ENCODE data around the gene TJP2. TPM values are rescaled to one million over a fixed set of nuclear protein-coding genes. Genes with fewer than 3 reads are reported as not detected.
A peak's percentile ranks its signal among the peaks of the same experiment; 100 is the strongest.

The TJP2 gene
- total RNA-seq, 1 donor from 2014 or later: 35.5 TPM

DNA sequence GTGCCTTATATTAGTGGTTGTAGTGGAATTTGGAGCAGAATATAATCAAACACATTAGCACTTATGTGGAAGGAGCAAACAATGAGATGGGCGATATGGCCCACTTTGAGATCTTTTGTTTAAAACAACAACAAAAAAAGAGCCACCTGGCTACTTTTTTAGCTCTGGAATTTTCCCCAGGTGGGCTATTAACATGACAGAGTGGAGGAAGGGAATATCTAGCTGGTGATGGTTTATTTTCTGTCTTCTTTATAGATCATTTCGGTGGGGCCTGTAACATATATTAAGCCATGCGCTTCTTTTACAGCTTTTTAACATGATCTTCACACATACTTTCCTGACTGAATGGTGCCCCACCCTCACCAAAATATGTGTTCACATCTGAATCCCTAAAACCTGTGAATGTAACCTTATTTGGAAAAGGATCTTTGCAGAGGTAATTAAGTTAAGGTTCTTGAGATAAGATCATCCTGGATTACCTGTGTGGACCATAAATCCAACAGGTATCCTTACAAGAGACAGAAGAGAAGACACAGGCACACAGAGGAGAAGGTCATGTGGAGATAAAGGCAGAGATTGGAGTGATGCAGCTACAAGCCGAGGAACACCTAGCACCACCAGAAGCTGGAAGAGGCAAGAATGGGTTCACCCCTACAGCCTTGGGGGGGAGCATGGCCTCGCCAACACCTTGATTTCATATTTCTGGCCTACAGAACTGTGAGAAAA lies 134.3 kb downstream of the TJP2 start:
- peaks cover 14% of the 10 kb centered on the region for H3F3A ChIP-seq (ENCODE audit: low read depth)
- H3K4me2 ChIP-seq: peak overlapping the region; percentile 35
- no peak for DNase-seq (ENCODE audit: low spot score)
- peaks cover 16% of the 10 kb centered on the region for H3K4me1 Mint-ChIP-seq
- peak overlapping the region; percentile 59 for H3K27ac Mint-ChIP-seq
- no peaks in the 10 kb centered on the region for H3K36me3 ChIP-seq
- peak overlapping the region; percentile 23 for H2AFZ ChIP-seq (replicated peaks)
- peaks cover 2% of the 10 kb centered on the region for H3K27me3 Mint-ChIP-seq (ENCODE audit: insufficient read depth, low read depth)
- H3K36me3 Mint-ChIP-seq: peaks cover 3% of the 10 kb centered on the region
- H3K9me3 Mint-ChIP-seq: peaks cover 20% of the 10 kb centered on the region
- H3K27ac ChIP-seq: peak overlapping the region; percentile 58
- TF ChIP-seq, protein P1, sequence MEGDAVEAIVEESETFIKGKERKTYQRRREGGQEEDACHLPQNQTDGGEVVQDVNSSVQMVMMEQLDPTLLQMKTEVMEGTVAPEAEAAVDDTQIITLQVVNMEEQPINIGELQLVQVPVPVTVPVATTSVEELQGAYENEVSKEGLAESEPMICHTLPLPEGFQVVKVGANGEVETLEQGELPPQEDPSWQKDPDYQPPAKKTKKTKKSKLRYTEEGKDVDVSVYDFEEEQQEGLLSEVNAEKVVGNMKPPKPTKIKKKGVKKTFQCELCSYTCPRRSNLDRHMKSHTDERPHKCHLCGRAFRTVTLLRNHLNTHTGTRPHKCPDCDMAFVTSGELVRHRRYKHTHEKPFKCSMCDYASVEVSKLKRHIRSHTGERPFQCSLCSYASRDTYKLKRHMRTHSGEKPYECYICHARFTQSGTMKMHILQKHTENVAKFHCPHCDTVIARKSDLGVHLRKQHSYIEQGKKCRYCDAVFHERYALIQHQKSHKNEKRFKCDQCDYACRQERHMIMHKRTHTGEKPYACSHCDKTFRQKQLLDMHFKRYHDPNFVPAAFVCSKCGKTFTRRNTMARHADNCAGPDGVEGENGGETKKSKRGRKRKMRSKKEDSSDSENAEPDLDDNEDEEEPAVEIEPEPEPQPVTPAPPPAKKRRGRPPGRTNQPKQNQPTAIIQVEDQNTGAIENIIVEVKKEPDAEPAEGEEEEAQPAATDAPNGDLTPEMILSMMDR (IDR thresholded peaks at IDR 0.05): no peak
- TF ChIP-seq EZH2 (IDR thresholded peaks at IDR 0.05) (no peak), EZH2phosphoT487 (IDR thresholded peaks at IDR 0.05) (no peak)
- no peaks in the 10 kb centered on the region for H4K20me1 ChIP-seq (ENCODE audit: low read depth)
- no peak overlapping the region for H3K4me3 Mint-ChIP-seq
- H3K79me2 ChIP-seq (ENCODE audit: low read depth): no peaks in the 10 kb centered on the region
- H3K4me3 ChIP-seq: no peak overlapping the region
- no peaks in the 10 kb centered on the region for H3K27me3 ChIP-seq
- no peaks in the 10 kb centered on the region for H3K9me3 ChIP-seq (ENCODE audit: low read depth)
- no peak overlapping the region for H3K9ac ChIP-seq
- H3K4me1 ChIP-seq: peaks cover 14% of the 10 kb centered on the region

DNA sequence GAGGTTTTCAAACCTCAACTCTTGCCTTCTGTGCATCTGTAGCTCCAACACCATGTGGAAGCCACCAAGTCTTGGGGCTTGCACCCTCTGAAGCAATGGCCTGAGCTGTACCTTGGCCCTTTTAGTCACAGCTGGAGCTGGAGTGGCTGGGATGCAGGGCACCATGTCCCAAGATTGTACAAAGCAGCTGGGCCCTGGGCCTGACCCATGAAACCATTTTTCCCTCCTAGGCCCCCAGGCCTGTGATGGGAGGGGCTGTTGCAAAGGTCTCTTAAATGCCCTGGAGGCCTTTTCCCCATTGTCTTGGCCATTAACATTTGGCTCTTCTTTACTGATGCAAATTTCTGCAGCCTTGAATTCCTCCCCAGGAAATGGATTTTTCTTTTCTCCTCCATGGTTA lies 139.1 kb downstream of the TJP2 start:
- Histone ChIP-seq H3K27ac (no peak overlapping the region), H3F3A (ENCODE audit: low read depth) (peaks cover 3% of the 10 kb centered on the region), H4K20me1 (ENCODE audit: low read depth) (no peaks in the 10 kb centered on the region), H3K79me2 (ENCODE audit: low read depth) (no peaks in the 10 kb centered on the region), H3K9ac (no peak overlapping the region), H3K27me3 (no peaks in the 10 kb centered on the region), H3K9me3 (ENCODE audit: low read depth) (no peaks in the 10 kb centered on the region), H3K36me3 (no peaks in the 10 kb centered on the region), H3K4me3 (no peak overlapping the region), H2AFZ (replicated peaks) (no peak overlapping the region), H3K4me1 (peaks cover 4% of the 10 kb centered on the region), H3K4me2 (no peak overlapping the region)
- no peak for DNase-seq (ENCODE audit: low spot score)
- peaks cover 6% of the 10 kb centered on the region for H3K27me3 Mint-ChIP-seq (ENCODE audit: insufficient read depth, low read depth)
- H3K9me3 Mint-ChIP-seq: peaks cover 30% of the 10 kb centered on the region
- TF ChIP-seq, protein P1 (IDR thresholded peaks at IDR 0.05): no peak
- TF ChIP-seq EZH2phosphoT487 (IDR thresholded peaks at IDR 0.05) (no peak), EZH2 (IDR thresholded peaks at IDR 0.05) (no peak)
- no peak overlapping the region for H3K4me3 Mint-ChIP-seq
- no peak overlapping the region for H3K27ac Mint-ChIP-seq
- peaks cover 7% of the 10 kb centered on the region for H3K36me3 Mint-ChIP-seq
- H3K4me1 Mint-ChIP-seq: peaks cover 4% of the 10 kb centered on the region

DNA sequence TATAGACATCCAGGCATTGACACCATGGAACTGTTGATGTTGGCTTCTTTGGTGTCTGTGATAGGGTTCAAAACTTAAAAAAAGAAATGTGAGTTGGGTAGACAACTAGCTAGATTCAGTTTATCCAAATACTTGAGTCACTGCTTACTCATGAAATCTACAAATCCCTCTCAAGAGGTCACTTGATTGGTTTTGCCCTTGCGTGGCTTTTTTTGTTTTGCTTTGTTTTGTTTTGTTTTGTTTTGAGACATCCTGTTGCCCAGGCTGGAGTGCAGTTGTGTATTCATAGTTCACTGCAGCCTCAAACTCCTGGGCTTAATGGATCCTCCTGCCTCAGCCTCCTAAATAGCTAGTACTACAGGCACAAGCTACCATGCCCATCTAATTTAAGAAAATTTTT lies 140.5 kb downstream of the TJP2 start:
- H3K36me3 Mint-ChIP-seq: peaks cover 7% of the 10 kb centered on the region
- H3K9me3 Mint-ChIP-seq: peaks cover 30% of the 10 kb centered on the region
- H3K27me3 Mint-ChIP-seq (ENCODE audit: insufficient read depth, low read depth): peaks cover 9% of the 10 kb centered on the region

More for the DNA sequence above, 140.5 kb downstream of the TJP2 start:
- H3K9ac ChIP-seq: no peak overlapping the region
- no peaks in the 10 kb centered on the region for H3K27me3 ChIP-seq
- H3K4me2 ChIP-seq: no peak overlapping the region
- peaks cover 8% of the 10 kb centered on the region for H3K4me1 ChIP-seq
- no peak for TF ChIP-seq EZH2phosphoT487 (IDR thresholded peaks at IDR 0.05)
- no peak for TF ChIP-seq EZH2 (IDR thresholded peaks at IDR 0.05)
- TF ChIP-seq, protein P1 (IDR thresholded peaks at IDR 0.05): no peak
- peaks cover 7% of the 10 kb centered on the region for H3K4me1 Mint-ChIP-seq
- H3K9me3 ChIP-seq (ENCODE audit: low read depth): no peaks in the 10 kb centered on the region
- no peak overlapping the region for H3K27ac ChIP-seq
- H3K4me3 ChIP-seq: no peak overlapping the region
- H3K36me3 ChIP-seq: no peaks in the 10 kb centered on the region
- no peaks in the 10 kb centered on the region for H3K79me2 ChIP-seq (ENCODE audit: low read depth)
- DNase-seq (ENCODE audit: low spot score): no peak
- no peaks in the 10 kb centered on the region for H3F3A ChIP-seq (ENCODE audit: low read depth)
- H3K4me3 Mint-ChIP-seq: no peak overlapping the region
- H4K20me1 ChIP-seq (ENCODE audit: low read depth): no peaks in the 10 kb centered on the region
- H3K27ac Mint-ChIP-seq: no peak overlapping the region
- no peak overlapping the region for H2AFZ ChIP-seq (replicated peaks)

All from neural progenitor cell (in vitro differentiated cells).